Cerebellar cortex (tissue), 1 donor: ENCODE results near the gene OXTR.
A peak's percentile ranks its signal among the peaks of the same experiment; 100 is the strongest.

Source experiments
- DNase-seq: peaks from one replicate; pipeline ENCODE4 v3.0.0-alpha.2; 2015; ENCODE audit warnings: low spot score

Gene OXTR

GRCh38 chr3:8767667-8768363 lies 1.6 kb downstream of the OXTR start:
- no peak for DNase-seq

DNA sequence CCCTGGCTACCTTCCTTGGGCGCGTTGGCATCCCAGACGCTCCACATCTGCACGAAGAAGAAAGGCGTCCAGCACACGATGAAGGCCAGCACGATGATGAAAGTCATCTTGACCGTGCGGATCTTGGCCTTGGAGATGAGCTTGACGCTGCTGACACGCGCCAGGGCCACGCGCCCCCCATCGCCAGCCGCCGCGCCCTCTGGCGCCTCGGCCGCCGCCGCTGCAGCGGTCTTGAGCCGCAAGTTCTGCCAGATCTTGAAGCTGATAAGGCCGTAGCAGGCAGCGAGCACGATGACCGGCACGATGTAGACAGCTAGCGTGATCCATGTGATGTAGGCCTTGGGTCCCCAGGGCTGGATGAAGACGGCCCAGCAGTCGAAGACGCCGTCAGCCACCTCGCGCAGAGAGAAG lies 2.2 kb downstream of the OXTR start:
- DNase-seq, result no peak

DNA sequence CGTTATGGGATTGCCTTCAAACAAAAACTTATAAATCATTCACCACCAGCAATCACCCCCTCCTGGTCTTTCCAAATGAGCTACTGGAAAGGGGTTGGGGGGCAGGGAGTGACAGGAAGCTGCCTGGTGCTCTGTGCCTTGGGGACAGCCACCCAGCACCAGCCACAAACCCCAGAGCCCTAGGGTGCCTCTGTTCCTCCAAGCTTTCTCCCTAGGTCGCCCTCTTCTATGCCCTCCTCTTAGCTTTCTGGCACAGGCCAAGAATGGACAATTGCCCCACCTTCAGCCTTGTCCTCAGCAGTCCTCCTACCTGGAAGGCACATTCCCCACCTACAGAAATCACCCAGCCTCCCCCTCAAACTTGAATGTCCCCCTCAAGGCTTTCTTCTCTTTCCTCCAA lies 3.3 kb downstream of the OXTR start:
- no peak for DNase-seq

- no peak for DNase-seq
These were observed 3.9 kb downstream of the OXTR start for GRCh38 chr3:8765528-8765927.

DNA sequence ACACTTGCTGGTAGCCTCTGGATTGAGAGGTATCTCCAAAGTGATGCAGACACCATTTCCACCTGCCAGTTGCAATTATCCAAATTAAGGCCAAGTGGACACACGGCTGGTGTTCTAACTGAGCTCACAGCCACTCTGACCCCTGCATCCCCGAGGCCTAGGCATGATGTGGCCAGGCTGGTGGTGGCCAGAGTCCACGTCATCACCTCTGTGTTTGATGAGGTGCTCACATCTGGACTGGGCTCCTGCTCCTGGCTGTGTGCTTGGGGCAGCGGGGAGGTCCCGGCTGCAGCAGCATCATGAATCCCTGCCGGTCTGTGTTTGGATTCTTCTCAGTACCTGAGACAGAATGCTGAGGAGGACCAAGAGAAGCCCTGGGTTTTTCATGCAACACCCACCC lies 4.9 kb downstream of the OXTR start:
- DNase-seq, result no peak

- DNase-seq, result no peak
These were observed 6.6 kb downstream of the OXTR start for GRCh38 chr3:8762607-8763377.

- DNase-seq, result no peak
These were observed 7.5 kb downstream of the OXTR start for GRCh38 chr3:8761866-8762265.

GRCh38 chr3:8760506-8760905 lies 8.9 kb downstream of the OXTR start:
- DNase-seq, result no peak

GRCh38 chr3:8760091-8760490 lies 9.3 kb downstream of the OXTR start:
- DNase-seq, result no peak

DNA sequence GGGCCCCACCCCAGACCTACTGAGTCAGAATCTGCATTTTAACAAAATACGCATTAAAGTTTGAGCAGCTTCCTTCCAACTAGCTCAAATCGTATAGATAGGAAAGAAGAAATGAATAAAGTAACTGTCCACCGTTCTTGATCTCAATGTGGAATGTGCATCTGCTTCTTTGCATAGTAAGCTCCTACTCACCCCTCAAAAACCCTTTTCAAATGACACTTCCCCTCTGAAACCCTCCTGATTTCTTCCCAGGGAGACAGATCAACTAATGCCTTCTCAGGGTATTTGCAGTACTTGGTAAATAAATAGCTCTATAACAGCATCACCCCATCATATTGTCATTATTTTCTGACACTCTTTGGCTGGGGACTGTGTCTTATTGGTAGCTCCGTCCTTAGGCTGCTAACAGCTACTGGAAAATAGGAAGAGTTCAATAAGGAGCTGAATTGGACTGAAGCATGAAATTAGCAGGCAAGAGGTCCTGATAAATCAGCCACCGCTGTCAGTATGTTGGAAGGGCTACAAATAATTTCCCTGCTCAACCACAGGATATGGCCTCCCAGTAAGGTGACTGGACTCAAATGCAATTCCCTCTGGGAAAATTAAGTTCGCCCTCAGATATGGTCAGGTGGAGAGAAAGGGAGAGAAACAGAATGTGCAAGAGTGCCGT lies 10.2 kb downstream of the OXTR start:
- DNase-seq, result no peak

GRCh38 chr3:8757551-8758518 lies 11.6 kb downstream of the OXTR start:
- no peak for DNase-seq

DNA sequence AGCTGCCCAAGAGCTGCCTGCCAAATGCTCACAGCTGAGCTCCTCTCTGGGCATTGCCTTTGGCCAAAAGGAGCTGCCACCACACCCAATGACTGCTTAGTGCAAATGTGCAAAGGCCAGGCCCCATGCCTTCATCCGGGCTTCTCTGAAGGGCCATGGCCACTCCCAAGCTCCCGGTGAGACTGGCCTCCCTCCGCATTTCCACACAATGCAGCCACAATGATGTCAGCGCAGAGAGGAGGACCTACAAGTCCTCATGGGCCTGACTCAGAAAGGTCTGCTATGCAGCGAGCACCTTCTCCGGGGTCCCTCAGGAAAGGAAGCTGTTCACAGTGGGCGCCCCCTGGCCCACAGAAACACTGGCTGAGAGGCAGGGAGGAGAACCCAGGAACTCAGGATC lies 12.7 kb downstream of the OXTR start:
- no peak for DNase-seq

DNA sequence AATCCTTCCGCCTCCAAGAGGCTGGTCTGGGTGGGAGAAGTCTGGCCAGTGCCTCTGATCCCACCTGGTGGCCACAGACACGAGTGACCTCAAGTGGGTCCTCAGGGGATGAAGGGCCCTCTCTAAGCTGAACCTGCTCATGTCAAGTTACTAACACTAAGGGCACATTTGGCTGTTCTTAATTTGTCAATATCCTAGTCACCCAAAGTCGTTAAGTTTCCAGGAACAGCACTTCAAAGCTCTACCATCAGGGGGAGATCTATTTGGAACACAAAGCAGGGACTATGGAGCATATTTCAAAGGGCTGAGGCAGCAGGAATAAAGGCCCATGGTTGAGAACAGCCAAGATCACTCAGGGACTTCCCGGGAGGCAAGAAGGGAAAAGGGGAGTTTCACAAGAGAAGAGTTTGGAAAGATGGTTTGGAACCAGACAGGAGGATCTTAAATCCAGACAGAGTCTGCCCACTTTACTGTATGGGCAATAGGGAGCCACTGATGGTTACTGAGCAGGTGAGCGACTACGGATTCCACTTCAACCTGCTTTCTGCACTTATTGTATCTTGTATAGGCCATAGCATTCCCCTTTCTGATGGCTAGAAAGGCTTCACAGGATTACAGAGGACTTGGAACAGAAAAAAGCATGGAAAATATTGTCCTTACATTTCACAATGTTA lies 13.7 kb downstream of the OXTR start:
- peak; percentile 3 for DNase-seq

DNA sequence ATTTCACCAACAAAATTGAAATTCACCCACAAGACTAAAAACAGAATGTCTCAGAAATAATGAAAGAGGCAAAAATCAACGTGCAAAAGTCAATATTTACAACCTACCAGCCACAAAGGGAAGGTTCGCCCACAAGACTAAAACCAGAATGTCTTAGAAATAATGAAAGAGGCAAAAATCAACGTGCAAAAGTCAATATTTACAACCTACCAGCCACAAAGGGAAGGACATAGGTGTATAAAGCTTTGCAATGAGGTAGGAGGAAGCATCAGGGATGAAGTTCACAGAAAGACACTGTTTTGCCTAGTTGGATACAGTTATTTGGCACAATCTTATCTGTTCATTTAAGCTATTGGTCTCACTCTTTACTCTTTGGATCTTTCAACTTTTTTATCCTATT lies 14.3 kb downstream of the OXTR start:
- DNase-seq, result no peak

DNA sequence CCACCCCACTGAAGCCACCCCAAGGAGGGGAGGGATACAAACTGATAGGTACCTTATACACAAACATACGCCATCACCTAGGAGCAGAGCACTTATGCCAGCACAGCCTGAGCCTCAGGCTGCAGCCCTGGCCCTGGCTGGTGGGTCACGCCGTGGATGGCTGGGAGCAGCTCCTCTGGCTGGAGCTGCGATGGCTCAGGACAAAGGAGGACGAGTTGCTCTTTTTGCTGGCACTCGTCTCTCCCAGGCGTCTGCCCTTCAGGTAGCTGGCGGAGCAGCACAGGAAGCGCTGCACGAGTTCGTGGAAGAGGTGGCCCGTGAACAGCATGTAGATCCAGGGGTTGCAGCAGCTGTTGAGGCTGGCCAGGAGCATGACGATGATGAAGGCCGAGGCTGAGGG lies 16.6 kb downstream of the OXTR start:
- DNase-seq, result no peak

- DNase-seq, result no peak
These were observed 20.1 kb downstream of the OXTR start for GRCh38 chr3:8749316-8749715.

- DNase-seq, result no peak
These were observed 22.6 kb downstream of the OXTR start for GRCh38 chr3:8746780-8747345.

- DNase-seq, result no peak
These were observed 23.6 kb downstream of the OXTR start for GRCh38 chr3:8745619-8746370.

DNA sequence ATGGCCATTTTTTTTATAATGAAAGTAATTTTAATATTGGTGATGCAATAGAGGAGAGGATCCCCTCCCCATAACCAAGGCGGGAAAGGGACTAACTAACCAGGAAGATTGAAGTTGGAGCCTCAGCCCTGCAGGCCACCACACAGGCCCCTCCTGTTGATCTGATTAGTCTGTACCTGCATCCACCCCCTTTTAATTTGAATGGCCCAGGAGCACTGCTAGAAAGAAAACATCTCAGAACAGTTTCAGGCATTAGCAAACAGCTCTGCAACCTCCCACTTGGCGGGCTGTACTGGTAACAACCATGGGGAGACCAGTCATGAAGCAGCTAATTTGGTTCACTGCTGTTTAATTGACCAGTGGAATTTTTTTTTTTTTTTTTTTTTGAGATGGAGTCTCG lies 25.5 kb downstream of the OXTR start:
- DNase-seq, result no peak

DNA sequence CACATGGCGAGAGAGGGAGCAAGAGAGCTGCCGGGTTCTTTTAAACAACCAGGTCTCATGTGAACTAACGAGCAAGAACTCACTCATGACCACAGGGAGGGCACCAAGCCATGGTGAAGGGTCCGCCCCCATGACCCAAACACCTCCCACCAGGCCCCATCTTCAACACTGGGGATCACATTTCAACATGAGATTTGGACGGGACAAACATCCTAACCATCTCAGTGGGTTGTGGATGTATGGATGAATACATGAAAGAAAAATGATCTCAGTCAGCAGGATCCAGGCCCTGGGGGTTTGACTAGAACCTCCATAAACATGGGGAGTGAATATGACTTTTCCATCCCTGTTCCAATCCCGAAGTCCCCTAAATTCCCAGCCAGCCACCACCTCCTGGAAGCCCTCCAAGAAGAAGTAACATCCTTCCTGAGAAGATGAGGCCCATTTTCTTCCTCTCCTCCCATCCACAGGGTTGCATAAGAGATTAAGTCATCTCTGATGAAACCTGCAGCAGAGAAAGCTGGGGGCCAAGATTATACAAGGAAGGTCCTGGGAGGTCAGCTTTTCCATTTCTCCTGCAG lies 26.3 kb downstream of the OXTR start:
- DNase-seq, result no peak
